ENCODE data around the gene RASA3.

GRCh38 chr13:114173745-114174144, 41.3 kb upstream of the RASA3 start:
- TF ChIP-seq EZH2 (IDR thresholded peaks at IDR 0.05; ENCODE audit: borderline replicate concordance, insufficient read depth, low read length, poor library complexity, severe bottlenecking) (no peak), EP300 (conservative IDR thresholded peaks at IDR 0.05; ENCODE audit: poor library complexity, severe bottlenecking) (no peak), CTCF (IDR thresholded peaks at IDR 0.05; ENCODE audit: poor library complexity, severe bottlenecking) (no peak), POLR2AphosphoS5 (IDR thresholded peaks at IDR 0.05) (no peak), SMC3 (conservative IDR thresholded peaks at IDR 0.05; ENCODE audit: poor library complexity) (no peak), MXI1 (conservative IDR thresholded peaks at IDR 0.05; ENCODE audit: poor library complexity, severe bottlenecking) (no peak), REST (IDR thresholded peaks at IDR 0.05; ENCODE audit: borderline replicate concordance) (no peak), TAF1 (IDR thresholded peaks at IDR 0.05; ENCODE audit: low read depth) (no peak)
